Stimulated activated CD4-positive, alpha-beta T cell treated with anti-CD3 and anti-CD28 coated beads, Interleukin-1b, Interleukin-23, amount 100 ng/mL, for 24 hours (primary cell): Measurements from ENCODE around the gene LY6G5C.
A peak's percentile ranks its signal among the peaks of the same experiment; 100 is the strongest.

Source experiments
- DNase-seq, 4 experiments: peaks; one replicate each; pipeline ENCODE4 v3.0.0-alpha.2; 2020; ENCODE audit warnings: low read depth in 4 of 4, low spot score in 1 of 4

The LY6G5C gene

GRCh38 chr6:31663126-31663960, 17.5 kb downstream of the LY6G5C start:
- no peak for DNase-seq

- DNase-seq = no peak
Measured at GRCh38 chr6:31662124-31662723, 18.6 kb downstream of the LY6G5C start.

- no peak for DNase-seq
Measured at GRCh38 chr6:31661262-31662123, 19.4 kb downstream of the LY6G5C start.

GRCh38 chr6:31660381-31661261, 20.2 kb downstream of the LY6G5C start, which contains the start of gene C6orf47:
C6orf47 (minus strand) TSS chr6:31660778; CDS start chr6:31659947, 831 bp downstream.
- DNase-seq = peak; percentile 44 to 79 (median 54)

- no peak for DNase-seq
Measured at GRCh38 chr6:31659649-31660380, 21.1 kb downstream of the LY6G5C start.

- DNase-seq = no peak
Measured at GRCh38 chr6:31658983-31659648, 21.8 kb downstream of the LY6G5C start.

GRCh38 chr6:31658158-31658688, 22.6 kb downstream of the LY6G5C start:
- DNase-seq = no peak

DNA sequence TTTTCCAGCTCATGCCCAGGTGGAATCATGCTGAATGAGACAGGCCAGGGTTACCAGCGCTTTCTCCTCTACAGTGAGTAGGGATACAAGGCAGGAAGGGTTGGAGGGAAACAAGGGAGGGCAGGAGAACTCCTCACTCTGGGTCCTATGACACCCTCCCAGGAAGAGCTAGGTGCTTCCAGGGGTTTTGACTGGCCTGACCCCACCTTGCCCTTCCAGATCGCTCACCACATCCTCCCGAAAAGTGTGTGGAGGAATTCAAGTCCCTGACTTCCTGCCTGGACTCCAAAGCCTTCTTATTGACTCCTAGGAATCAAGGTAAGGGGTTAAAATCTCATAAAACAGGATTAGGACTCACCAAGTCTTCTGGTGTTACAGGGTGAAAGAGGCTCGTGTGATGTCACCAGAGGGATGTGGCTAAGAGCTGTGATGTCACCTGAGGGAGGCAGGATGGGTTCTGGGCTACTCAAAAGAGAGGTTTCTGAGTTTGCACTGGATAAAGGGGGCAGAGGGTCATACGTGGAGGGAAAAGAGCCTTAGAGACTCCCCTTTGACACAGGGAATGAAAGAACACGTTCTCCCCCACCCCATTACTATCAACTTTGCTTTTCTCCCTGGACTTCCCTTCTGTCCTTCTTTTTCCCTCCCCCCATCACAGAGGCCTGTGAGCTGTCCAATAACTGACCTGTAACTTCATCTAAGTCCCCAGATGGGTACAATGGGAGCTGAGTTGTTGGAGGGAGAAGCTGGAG, 23.3 kb downstream of the LY6G5C start:
- DNase-seq = no peak

DNA sequence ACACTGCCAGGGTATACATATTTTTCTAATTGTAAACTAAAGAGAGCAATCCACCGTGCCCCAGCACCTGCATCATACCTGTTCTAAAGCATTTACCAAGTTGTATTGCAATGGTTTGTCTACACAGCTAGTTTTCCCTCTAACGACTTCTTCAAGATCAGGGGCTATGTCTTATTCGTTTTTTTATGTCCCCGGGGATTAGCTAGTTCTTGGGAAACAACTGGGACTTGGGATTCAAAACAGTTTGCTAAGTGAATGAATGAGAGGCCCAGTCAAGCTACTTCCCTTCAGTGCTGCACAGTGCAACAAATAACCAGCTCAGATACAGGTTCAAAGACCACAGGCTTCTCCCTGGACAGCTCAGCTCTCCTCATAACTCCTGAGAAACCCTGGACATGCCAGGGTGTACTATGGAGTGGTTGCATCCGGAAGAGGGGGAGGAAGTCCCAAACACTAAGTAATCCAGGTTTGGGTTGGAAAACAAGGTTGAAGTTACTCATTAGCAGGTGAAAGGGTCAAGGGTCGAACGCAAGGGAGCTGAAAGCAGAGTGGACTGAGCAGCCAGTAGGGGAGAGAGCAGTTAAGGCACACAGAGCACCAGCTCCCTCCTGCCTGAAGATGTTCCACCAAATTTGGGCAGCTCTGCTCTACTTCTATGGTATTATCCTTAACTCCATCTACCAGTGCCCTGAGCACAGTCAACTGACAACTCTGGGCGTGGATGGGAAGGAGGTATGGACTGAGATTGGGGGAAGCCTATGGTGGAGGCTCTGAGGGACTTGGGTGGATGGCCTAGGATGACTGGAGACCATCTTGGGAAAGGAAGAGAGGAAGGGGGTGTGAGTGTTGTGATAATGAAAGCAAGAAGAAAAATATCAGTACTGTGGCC, 25.3 kb downstream of the LY6G5C start, which contains the start of gene APOM:
TSS of gene APOM (plus strand) at position 546 of the 889 bp plus-strand sequence. CDS start at position 619, 73 bp downstream.
- DNase-seq = no peak

- no peak for DNase-seq
Measured at GRCh38 chr6:31654574-31655348, 26.1 kb downstream of the LY6G5C start.

- peak in 2 of 4 experiments; percentile 72 to 84 for DNase-seq
Measured at GRCh38 chr6:31652925-31653724, 27.7 kb downstream of the LY6G5C start.

DNA sequence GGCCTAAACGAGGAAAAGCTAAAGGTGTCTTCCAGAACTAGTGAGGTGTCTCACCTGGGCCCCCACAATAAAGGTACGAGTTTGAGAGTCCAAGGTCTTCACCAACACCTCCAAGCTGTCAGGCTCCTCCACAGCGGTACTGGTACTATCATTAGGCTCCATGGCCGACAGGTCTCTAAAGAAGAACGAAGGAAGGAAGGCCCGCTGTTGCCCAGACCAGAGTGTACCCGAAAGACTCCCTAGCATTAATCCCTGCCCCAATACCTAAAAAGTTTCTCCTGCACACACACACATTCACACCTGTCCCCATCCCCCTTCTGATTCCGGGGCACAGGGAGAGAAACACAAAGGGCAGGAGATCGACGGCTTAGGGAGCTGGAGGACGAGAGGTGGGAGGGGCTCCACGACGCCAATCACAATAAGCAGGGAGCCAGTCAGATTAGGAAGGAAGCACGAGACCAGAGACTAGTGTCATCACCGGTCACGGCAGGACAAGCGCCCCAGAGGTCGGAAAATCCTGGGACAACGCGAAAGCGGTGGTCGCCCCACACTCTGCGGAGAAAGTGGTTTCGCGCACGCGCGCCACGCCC, 29.2 kb downstream of the LY6G5C start:
- DNase-seq = peak in 1 of 4 experiments; percentile 21

DNA sequence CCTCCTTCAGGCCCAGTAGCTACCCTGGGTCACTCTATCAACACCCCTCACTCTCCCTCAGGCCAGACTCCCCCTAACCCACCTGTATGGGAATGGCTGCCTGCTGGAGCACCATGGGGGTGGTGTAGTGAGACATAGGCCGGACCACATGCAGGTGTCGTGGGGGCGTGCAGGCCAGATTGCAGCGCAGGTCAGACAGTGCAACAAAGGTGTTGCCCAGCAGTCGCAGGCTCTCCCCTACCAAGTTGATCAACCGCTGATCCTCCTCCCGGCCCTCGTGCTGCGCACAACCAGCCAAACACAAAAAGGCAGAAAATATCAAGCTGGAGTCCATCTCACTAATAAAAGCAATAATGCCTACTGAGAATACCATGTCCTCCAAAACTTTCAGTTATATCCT, 35.5 kb downstream of the LY6G5C start:
- no peak for DNase-seq

DNA sequence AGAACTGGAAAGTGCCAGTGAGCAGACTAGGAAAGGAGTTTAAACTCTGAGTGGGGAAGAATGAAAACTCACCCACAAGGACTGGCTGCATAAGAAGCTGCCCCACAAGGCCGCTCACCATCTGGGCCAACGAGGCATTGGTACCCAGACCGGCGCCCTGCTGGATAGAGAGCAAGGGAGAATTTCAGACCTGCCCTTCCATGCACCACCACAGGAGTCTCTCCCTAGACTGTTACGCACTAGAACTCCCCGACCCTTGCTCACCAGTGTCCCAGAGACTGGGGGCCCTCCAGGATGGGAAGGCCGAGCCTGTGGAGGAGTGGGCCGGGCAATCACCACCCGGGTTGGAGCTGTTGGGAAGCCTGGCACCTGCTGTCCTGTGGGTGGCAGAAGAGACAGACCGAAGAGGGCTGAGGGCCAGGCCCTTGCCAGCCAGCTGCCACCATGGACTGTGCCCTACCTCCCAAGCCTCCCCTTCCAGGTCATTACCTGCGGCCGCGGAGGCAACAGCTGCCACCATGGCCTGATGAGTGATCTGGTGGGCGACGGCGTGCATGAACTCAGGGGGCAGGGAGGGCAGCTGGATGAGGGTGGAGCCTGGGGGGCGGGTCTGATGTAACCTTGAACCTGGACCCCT, 36.9 kb downstream of the LY6G5C start:
- DNase-seq = no peak
